Measurements from ENCODE around the gene NSMCE1. TPM values are rescaled to one million over a fixed set of nuclear protein-coding genes. Genes with fewer than 3 reads are reported as not detected.
"Not testable (repeated sequence)": the region's sequence is repeated elsewhere in the genome, so short reads cannot be mapped to it uniquely, and the experiment has no call there.

NSMCE1 gene
- total and polyA plus RNA-seq, 5 donors, result 27.3 to 40.1 (median 29.9) TPM

DNA sequence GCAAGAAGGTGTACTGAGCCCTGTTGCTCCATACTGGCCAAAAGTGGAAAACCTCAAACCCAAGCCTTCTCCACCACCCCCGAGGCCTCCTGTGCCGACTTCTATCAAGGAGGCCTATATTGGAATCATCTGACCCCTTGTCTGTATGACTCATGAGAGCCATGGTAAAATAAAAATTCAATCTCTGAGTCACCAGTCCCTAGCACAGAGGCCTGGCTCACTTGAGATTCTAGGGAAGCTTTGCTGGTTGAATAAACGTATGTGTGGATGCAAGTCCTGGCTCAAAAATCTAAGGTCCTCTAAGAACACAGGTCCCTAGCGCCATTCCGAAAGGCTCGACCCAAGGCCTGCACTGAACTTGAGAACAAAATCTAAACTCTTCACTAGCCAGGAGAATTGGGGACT, 15.0 kb downstream of the NSMCE1 start:
- no peak for DNase-seq

DNA sequence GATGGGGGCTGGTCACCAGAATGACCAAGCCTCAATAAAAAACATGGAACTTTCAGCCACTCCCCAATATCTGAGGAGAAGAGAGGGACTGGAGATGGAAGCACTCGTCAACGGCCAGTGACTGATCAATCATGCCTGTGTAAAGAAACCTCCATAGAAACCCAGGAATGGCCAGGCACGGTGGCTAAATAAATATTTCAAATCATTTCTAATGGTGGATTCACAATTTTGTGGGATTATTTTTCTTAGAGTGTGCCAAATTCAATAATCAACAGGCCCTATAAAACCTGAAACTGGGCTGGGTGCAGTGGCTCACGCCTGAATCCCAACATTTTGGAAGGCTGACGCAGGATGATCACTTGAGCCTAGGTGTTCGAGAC, 16.4 kb downstream of the NSMCE1 start:
- intact Hi-C loops (cut with DNase I), result loop anchor here in 1 of 4 donors (10.0 kb wide), 1 partner anchor 63 kb away; the partner anchor contains the start of gene IL4R
- WGBS, result 98% methylated on average over 6 of the region's 6 CpGs
- H3K9me3 ChIP-seq (ENCODE audit: control insufficient read depth, low read length), result no peaks in the 10 kb centered on the region
- ATAC-seq (no peak), DNase-seq (no peak)
- H3K4me1 ChIP-seq (ENCODE audit: control insufficient read depth, insufficient read depth, low read length), result no peaks in the 10 kb centered on the region
- H3K27me3 ChIP-seq (ENCODE audit: control insufficient read depth, insufficient read depth), result no peaks in the 10 kb centered on the region
- no peak overlapping the region for H3K4me3 ChIP-seq (ENCODE audit: low read length)
- no peak overlapping the region for H3K27ac ChIP-seq (ENCODE audit: low read length)

More for the DNA sequence above, 15.0 kb downstream of the NSMCE1 start:
- H3K9me3 ChIP-seq (ENCODE audit: control insufficient read depth, low read length), result no peaks in the 10 kb centered on the region
- peak overlapping the region; percentile 3 for H3K27ac ChIP-seq (ENCODE audit: low read length)
- no peaks in the 10 kb centered on the region for H3K27me3 ChIP-seq (ENCODE audit: control insufficient read depth, insufficient read depth)
- peak; percentile 72 to 84 for ATAC-seq
- 73% methylated on average over 6 of the region's 6 CpGs for WGBS
- H3K4me3 ChIP-seq (ENCODE audit: low read length), result no peak overlapping the region
- no peaks in the 10 kb centered on the region for H3K4me1 ChIP-seq (ENCODE audit: control insufficient read depth, insufficient read depth, low read length)
- intact Hi-C loops (cut with DNase I), result loop anchor here in 1 of 4 donors (10.0 kb wide), 1 partner anchor 61 kb away; the partner anchor contains the start of gene IL4R

DNA sequence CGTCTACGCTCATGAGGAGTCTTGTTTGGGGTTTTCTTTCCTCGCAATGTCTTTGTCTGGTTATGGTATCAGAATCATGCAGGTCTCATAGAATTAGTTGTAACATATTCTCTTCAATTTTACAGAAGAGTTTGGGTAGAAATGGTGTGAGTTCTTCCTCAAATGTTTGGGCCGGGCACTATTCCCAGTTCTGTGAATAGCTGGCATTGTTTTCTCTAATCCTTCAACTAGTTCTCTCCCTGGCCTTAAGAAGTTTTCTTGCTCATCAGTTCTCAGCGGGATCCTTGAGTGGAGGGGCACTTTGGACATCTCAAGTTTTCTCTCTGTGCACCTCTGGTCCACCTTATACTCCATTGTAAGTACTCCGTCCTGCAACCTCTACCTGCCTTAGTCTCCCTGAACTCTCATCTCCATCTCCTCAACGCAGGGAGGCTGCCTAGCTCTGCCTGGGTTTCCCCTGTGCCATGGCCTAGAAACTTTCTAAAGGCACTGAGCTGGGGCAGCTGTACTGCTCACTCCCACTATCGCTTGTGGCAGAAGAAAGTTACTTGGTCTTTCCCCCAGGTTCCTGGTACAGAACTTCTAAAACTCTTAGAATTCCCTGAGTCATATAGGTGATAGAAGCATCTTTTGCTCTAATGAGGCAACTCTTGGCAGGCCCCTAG, 16.9 kb downstream of the NSMCE1 start:
- DNase-seq (no peak), ATAC-seq (no peak)
- no peaks in the 10 kb centered on the region for H3K9me3 ChIP-seq (ENCODE audit: control insufficient read depth, low read length)
- WGBS, result 94% methylated on average over 8 of the region's 8 CpGs
- no peak overlapping the region for H3K4me3 ChIP-seq (ENCODE audit: low read length)
- H3K27ac ChIP-seq (ENCODE audit: low read length), result no peak overlapping the region
- no peaks in the 10 kb centered on the region for H3K4me1 ChIP-seq (ENCODE audit: control insufficient read depth, insufficient read depth, low read length)
- intact Hi-C loops (cut with DNase I), result loop anchor here in 1 of 4 donors (10.0 kb wide), 1 partner anchor 63 kb away; the partner anchor contains the start of gene IL4R
- H3K27me3 ChIP-seq (ENCODE audit: control insufficient read depth, insufficient read depth), result no peaks in the 10 kb centered on the region

DNA sequence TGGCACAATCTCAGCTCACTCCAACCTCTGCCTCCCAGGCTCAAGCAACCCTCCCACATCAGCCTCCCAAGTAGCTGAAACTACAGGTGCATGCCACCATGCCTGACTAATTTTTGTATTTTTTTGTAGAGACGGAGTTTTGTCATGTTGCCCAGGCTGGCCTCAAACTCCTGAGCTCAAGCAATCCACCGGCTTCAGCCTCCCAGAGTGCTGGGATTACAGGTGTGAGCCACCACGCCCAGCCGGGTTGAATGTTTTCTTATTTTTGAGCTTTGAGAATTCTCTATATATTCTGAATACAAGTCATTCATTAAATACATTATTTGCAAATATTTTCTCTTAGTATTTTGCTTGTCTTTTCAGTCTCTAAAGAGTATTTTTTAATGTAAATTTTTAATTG, 19.7 kb downstream of the NSMCE1 start:
- H3K4me3 ChIP-seq (ENCODE audit: low read length); H3K27me3 ChIP-seq (ENCODE audit: control insufficient read depth, insufficient read depth); H3K4me1 ChIP-seq (ENCODE audit: control insufficient read depth, insufficient read depth, low read length); H3K27ac ChIP-seq (ENCODE audit: low read length); H3K9me3 ChIP-seq (ENCODE audit: control insufficient read depth, low read length); intact Hi-C loops (cut with DNase I); ATAC-seq; DNase-seq: not testable (repeated sequence)
- WGBS, result 99% methylated on average over 4 of the region's 4 CpGs

DNA sequence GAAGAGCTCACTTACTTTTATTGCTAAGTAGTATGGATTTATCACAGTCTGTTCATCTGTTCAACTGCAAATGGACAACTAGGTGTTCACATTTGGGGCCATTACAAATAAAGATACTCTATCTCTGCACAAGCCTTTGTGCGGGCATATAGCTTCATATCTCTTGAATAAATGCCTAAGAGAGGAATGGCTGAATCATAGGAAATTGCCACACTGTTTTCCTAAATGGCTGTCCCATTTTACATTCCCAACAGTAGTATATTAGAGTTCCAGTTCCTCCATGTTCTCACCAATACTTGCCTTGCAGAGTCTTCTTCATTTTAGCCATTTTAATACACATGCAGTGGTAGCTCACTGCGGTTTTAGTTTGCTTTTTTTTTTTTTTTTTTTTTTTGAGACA, 20.5 kb downstream of the NSMCE1 start:
- Histone ChIP-seq H3K4me1 (ENCODE audit: control insufficient read depth, insufficient read depth, low read length) (peaks cover 13% of the 10 kb centered on the region), H3K4me3 (ENCODE audit: low read length) (no peak overlapping the region), H3K9me3 (ENCODE audit: control insufficient read depth, low read length) (no peaks in the 10 kb centered on the region), H3K27ac (ENCODE audit: low read length) (no peak overlapping the region), H3K27me3 (ENCODE audit: control insufficient read depth, insufficient read depth) (no peaks in the 10 kb centered on the region)
- ATAC-seq (no peak), DNase-seq (no peak)
- WGBS, result 86% methylated on average over 2 of the region's 2 CpGs
- intact Hi-C loops (cut with DNase I), result no loop called here

DNA sequence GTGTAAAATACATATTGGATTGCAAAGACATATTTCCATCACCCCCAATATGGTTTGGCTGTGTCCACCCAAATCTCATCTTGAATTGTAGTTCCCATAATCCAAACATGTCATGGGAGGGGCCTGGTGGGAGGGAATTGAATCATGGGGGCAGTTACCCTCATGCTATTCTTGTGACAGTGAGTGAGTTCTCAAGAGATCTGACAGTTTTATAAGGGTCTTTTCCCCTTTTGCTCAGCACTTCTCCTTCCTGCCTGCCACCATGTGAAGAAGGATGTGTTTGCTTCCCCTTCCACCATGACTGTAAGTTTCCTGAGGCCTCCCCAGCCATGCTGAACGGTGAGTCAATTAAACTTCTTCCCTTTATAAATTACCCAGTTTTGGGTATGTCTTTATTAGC, 21.5 kb downstream of the NSMCE1 start:
- 70% methylated on average over 1 of the region's 1 CpG for WGBS
- H3K4me3 ChIP-seq (ENCODE audit: low read length); DNase-seq; intact Hi-C loops (cut with DNase I); H3K27me3 ChIP-seq (ENCODE audit: control insufficient read depth, insufficient read depth); H3K27ac ChIP-seq (ENCODE audit: low read length); H3K9me3 ChIP-seq (ENCODE audit: control insufficient read depth, low read length); ATAC-seq: not testable (repeated sequence)
- peaks cover 16% of the 10 kb centered on the region for H3K4me1 ChIP-seq (ENCODE audit: control insufficient read depth, insufficient read depth, low read length)

DNA sequence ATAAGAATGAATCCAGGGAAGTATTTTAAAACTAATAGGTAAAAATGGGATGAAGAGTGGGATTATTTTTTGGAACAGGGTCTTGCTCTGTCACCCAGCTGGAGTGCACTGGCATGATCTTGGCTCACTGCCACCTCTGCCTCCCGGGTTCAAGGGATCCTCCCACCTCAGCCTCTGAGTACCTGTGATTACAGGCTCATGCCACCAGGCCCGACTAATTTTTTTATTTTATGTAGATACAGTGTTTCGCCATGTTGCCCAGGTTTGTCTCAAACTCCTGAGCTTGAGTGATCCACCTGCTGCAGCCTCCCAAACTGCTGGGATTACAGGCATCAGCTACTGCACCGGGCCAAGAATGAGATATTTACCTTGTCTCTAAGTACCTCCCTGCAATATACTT, 22.1 kb downstream of the NSMCE1 start:
- ATAC-seq (no peak), DNase-seq (peak in 1 of 3 donors; percentile 34)
- intact Hi-C loops (cut with DNase I), result no loop called here
- no peaks in the 10 kb centered on the region for H3K27me3 ChIP-seq (ENCODE audit: control insufficient read depth, insufficient read depth)
- H3K4me1 ChIP-seq (ENCODE audit: control insufficient read depth, insufficient read depth, low read length), result peaks cover 19% of the 10 kb centered on the region
- no peaks in the 10 kb centered on the region for H3K9me3 ChIP-seq (ENCODE audit: control insufficient read depth, low read length)
- WGBS, result 72% methylated on average over 4 of the region's 4 CpGs
- no peak overlapping the region for H3K27ac ChIP-seq (ENCODE audit: low read length)
- no peak overlapping the region for H3K4me3 ChIP-seq (ENCODE audit: low read length)

DNA sequence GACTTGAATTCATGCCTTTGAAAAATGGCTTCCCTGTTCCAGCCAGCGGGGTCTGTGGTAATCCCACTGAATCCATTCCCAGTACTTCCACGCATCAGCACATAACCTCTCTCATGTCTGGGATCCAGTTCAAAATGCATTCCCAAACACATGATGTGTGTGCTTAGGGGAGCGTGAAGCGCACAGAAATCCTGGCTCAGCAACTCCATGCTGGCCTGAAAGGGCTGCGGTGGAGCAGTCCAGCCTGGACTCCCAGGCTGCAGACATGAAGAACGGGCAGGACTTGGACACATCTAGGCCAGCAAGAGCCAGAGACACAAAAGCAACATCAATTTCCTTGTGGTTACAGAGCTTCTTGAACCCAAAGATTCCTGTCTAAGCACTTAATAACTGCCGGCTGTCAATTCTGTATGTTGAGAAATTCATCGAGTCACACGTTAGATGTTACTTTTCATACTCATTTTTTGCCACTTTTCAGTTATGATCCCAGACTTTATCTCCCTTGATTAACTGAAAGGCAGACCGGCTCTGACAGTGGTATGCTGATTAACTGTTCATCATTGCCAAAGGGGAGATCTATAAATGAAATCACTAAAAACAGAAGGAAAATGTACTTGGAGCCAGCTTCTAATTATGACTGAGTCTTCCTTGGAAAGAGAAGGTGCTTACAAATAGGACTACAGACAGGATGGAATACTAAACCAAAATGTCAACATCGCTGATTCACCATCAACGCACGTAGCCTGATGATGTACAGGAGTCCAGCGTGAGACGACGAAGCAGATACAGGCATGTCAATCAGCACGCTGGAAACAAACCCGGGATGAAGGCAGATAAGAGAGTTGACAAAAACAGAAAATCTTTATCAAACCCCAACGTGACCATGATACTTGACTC, 23.0 kb downstream of the NSMCE1 start:
- intact Hi-C loops (cut with DNase I), result no loop called here
- Histone ChIP-seq H3K4me1 (ENCODE audit: control insufficient read depth, insufficient read depth, low read length) (peaks cover 19% of the 10 kb centered on the region), H3K27me3 (ENCODE audit: control insufficient read depth, insufficient read depth) (no peaks in the 10 kb centered on the region), H3K4me3 (ENCODE audit: low read length) (no peak overlapping the region), H3K9me3 (ENCODE audit: control insufficient read depth, low read length) (no peaks in the 10 kb centered on the region), H3K27ac (ENCODE audit: low read length) (peak overlapping the region; percentile 40)
- peak; percentile 81 to 92 for ATAC-seq
- peak; percentile 65 to 89 (median 82) for DNase-seq
- WGBS, result 46% methylated on average over 19 of the region's 19 CpGs

DNA sequence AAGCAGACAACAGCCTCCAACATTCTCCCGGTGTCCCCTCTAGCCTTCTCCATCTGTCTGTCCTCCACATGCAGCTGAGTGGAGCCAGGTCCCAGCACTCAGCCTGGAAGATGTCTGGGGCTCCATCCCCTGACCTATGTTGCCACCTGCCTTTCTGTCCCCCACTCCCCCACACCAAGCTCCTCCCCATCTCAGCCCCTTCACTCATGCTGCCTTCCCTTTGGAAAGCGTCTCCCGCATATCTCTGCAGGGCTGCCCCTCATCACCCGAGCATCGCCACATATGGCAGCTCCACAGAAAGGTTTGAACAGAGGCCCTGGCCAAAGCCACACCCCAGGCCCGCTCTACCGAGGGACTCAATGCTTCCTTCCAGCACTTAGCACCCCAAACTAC, 24.2 kb downstream of the NSMCE1 start:
- intact Hi-C loops (cut with DNase I), result no loop called here
- no peaks in the 10 kb centered on the region for H3K9me3 ChIP-seq (ENCODE audit: control insufficient read depth, low read length)
- no peak overlapping the region for H3K4me3 ChIP-seq (ENCODE audit: low read length)
- peaks cover 19% of the 10 kb centered on the region for H3K4me1 ChIP-seq (ENCODE audit: control insufficient read depth, insufficient read depth, low read length)
- 87% methylated on average over 7 of the region's 7 CpGs for WGBS
- DNase-seq, result peak in 2 of 3 donors; percentile 35 to 51
- H3K27me3 ChIP-seq (ENCODE audit: control insufficient read depth, insufficient read depth), result no peaks in the 10 kb centered on the region
- peak overlapping the region; percentile 25 for H3K27ac ChIP-seq (ENCODE audit: low read length)
- ATAC-seq, result no peak

DNA sequence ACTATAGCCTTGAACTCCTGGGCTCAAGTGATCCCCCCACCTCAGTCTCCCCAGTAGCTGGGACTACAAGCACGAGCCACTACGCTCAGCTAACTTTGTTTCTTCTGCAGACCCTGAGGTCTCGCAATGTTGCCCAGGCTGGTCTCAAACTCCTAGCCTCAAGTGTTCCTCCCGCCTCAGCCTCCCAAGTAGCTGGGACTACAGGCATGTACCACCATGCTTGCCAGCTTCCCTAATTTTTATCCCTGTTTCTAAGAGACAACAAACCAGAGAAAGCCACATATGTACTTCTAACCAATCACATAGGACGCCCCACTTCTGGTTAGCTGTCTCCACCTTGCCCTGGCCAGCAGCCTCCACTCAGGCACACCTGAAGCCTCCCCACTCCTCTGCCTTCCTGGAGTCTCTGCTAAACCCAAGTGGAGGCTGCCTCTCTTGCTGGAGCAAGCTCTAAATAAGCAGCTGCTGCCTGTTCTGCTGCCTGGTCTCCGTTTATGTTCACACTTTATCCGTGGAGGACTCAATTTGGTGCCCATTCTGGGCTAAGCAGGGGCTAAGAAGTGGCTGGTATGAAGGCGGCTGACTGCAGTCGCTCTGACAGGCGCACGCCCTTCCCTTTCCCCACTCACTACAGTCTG, 24.7 kb downstream of the NSMCE1 start:
- ATAC-seq (no peak), DNase-seq (peak in 1 of 3 donors; percentile 29)
- peak overlapping the region; percentile 25 for H3K27ac ChIP-seq (ENCODE audit: low read length)
- intact Hi-C loops (cut with DNase I), result no loop called here
- H3K4me1 ChIP-seq (ENCODE audit: control insufficient read depth, insufficient read depth, low read length), result peaks cover 19% of the 10 kb centered on the region
- H3K4me3 ChIP-seq (ENCODE audit: low read length), result no peak overlapping the region
- no peaks in the 10 kb centered on the region for H3K9me3 ChIP-seq (ENCODE audit: control insufficient read depth, low read length)
- WGBS, result 91% methylated on average over 11 of the region's 11 CpGs
- H3K27me3 ChIP-seq (ENCODE audit: control insufficient read depth, insufficient read depth), result no peaks in the 10 kb centered on the region

Measured in right cardiac atrium (tissue), 5 donors.